Endothelial cell of umbilical vein (primary cell): ENCODE data around the gene ZCCHC14.

Source experiments
- CTCF ChIP-seq, 2 donors: IDR thresholded peaks; 1 replicate in 1 of 2; 2 replicates in 1 of 2; pipeline ENCODE4 v1.5.1; 2011; ENCODE audit warnings: low read length in 2 of 2, mild to moderate bottlenecking in 2 of 2, moderate library complexity in 2 of 2, control low read depth in 1 of 2, inconsistent platforms in 1 of 2, low read depth in 1 of 2; ENCODE audit not compliant: insufficient read depth in 1 of 2; ENCODE audit errors: extremely low read depth in 1 of 2
- EZH2 ChIP-seq: IDR thresholded peaks from 2 replicates; pipeline ENCODE4 v1.6.1; 2012; ENCODE audit warnings: borderline replicate concordance, low read depth, mild to moderate bottlenecking, moderate library complexity, low read length, inconsistent platforms; ENCODE audit not compliant: severe bottlenecking
- FOS ChIP-seq: IDR thresholded peaks from 2 replicates; pipeline ENCODE4 v1.6.1; 2011; ENCODE audit warnings: mild to moderate bottlenecking, low read length, moderate library complexity, borderline replicate concordance; ENCODE audit not compliant: insufficient read depth
- JUN ChIP-seq: IDR thresholded peaks from 2 replicates; pipeline ENCODE4 v1.6.1; 2011; ENCODE audit warnings: borderline replicate concordance, low read depth; ENCODE audit not compliant: insufficient read length, insufficient read depth
- MAX ChIP-seq: IDR thresholded peaks from 2 replicates; pipeline ENCODE4 v1.6.1; 2011; ENCODE audit not compliant: insufficient read depth, insufficient read length
- MYC ChIP-seq: IDR thresholded peaks from one replicate; pipeline ENCODE4 v1.6.1; 2011; ENCODE audit warnings: mild to moderate bottlenecking, low read depth, low read length
- POLR2A ChIP-seq: IDR thresholded peaks from 2 replicates; pipeline ENCODE4 v1.6.1; 2012; ENCODE audit warnings: low read depth, mild to moderate bottlenecking, control low read depth, low read length
- POLR2AphosphoS5 ChIP-seq: IDR thresholded peaks from 2 replicates; pipeline ENCODE4 v1.6.1; 2012; ENCODE audit warnings: low read depth, mild to moderate bottlenecking, control low read depth, low read length, moderate library complexity; ENCODE audit not compliant: insufficient read depth

GRCh38 chr16:87469169-87469568 is 23.7 kb downstream of the ZCCHC14 start:
- TF ChIP-seq EZH2 (no peak), MAX (no peak), POLR2A (no peak), CTCF (IDR thresholded peaks at IDR 0.05; ENCODE audit: extremely low read depth in 1 of 2, insufficient read depth in 1 of 2, low read depth in 1 of 2, low read length in 2 of 2) (no peak), JUN (no peak), POLR2AphosphoS5 (no peak), MYC (no peak), FOS (no peak)
